Natural killer cell (primary cell): Measurements from ENCODE around the gene HMG20B. TPM values are rescaled to one million over a fixed set of nuclear protein-coding genes. Genes with fewer than 3 reads are reported as not detected.
A peak's percentile ranks its signal among the peaks of the same experiment; 100 is the strongest.

Experiments used
- ATAC-seq, 3 donors: fragments of 150-1000 bp in 2 of 3; fragments of 200-7000 bp in 1 of 3; cut with Tn5 transposase; 1 replicate in 1 of 3; 2 replicates in 2 of 3; pipeline ENCODE4 v1.10.0; 2021; ENCODE audit warnings: mild to moderate bottlenecking in 2 of 3, moderate library complexity in 2 of 3
- DNase-seq, 2 donors: peaks; one replicate each; pipeline versions ENCODE4 v3.0.0 to v3.0.0-alpha.2; 2013 to 2021; ENCODE audit warnings: mixed read lengths in 1 of 2
- H3K27ac ChIP-seq: one replicate; pipeline ENCODE4 v1.5.1; 2013; ENCODE audit warnings: mild to moderate bottlenecking, low read length
- H3K27me3 ChIP-seq: one replicate; pipeline ENCODE4 v1.6.1; 2013; ENCODE audit warnings: low read length; ENCODE audit not compliant: control insufficient read depth, insufficient read depth
- H3K36me3 ChIP-seq: one replicate; pipeline ENCODE4 v1.6.1; 2013; ENCODE audit warnings: low read length; ENCODE audit not compliant: control insufficient read depth, insufficient read depth
- H3K4me1 ChIP-seq: one replicate; pipeline ENCODE4 v1.6.1; 2013; ENCODE audit warnings: low read length; ENCODE audit not compliant: control insufficient read depth, insufficient read depth
- H3K4me3 ChIP-seq: one replicate; pipeline ENCODE4 v1.5.1; 2013; ENCODE audit warnings: low read length
- H3K9me3 ChIP-seq: one replicate; pipeline ENCODE4 v1.6.1; 2013; ENCODE audit warnings: low read length; ENCODE audit not compliant: control insufficient read depth, insufficient read depth
- H3K27ac Mint-ChIP-seq, 2 donors: one replicate each; pipeline ENCODE4 v1.8.0; 2022; ENCODE audit warnings: mild to moderate bottlenecking in 2 of 2, mixed read lengths in 2 of 2, moderate library complexity in 1 of 2
- H3K27me3 Mint-ChIP-seq, 2 donors: one replicate each; pipeline ENCODE4 v1.8.0; 2022; ENCODE audit warnings: low read depth in 2 of 2, mixed read lengths in 2 of 2
- H3K36me3 Mint-ChIP-seq: one replicate; pipeline ENCODE4 v1.8.0; 2022; ENCODE audit warnings: mixed read lengths
- H3K4me1 Mint-ChIP-seq, 2 donors: one replicate each; pipeline ENCODE4 v1.8.0; 2022; ENCODE audit warnings: mixed read lengths in 2 of 2
- H3K4me3 Mint-ChIP-seq: one replicate; pipeline ENCODE4 v1.8.0; 2022; ENCODE audit warnings: mild to moderate bottlenecking, moderate library complexity, mixed read lengths
- H3K9me3 Mint-ChIP-seq, 2 donors: one replicate each; pipeline ENCODE4 v1.8.0; 2022; ENCODE audit warnings: mixed read lengths in 2 of 2
- CTCF ChIP-seq: fragments of 200-600 bp; IDR thresholded peaks from one replicate; pipeline ENCODE4 v1.8.0; 2022; ENCODE audit warnings: antibody characterized with exemption
- WGBS: methylation state at CpG from one replicate; pipeline ENCODE4 v1.1.7; 2013; ENCODE audit warnings: missing lambda C conversion rate; ENCODE audit not compliant: insufficient coverage; 5-methylcytosine and 5-hydroxymethylcytosine counted together
- intact Hi-C: fragments of 100-400 bp; cut with micrococcal nuclease; formaldehyde crosslinking; loops from one replicate; pipeline ENCODE4 v1.14.2; 2022
- total RNA-seq, 4 donors: library from RNA; stranded (reverse); fragments of 120-200 nt in 1 of 4; gene quantifications; one replicate each; pipeline versions ENCODE4 v1.2.3 to v1.2.4, GENCODE V29; 2013 to 2022

HMG20B gene
- total RNA-seq, result 10 to 100 TPM; 45.8 to 57.5 (median 52.1) TPM
- total RNA-seq (2013), result 36.7 TPM

DNA sequence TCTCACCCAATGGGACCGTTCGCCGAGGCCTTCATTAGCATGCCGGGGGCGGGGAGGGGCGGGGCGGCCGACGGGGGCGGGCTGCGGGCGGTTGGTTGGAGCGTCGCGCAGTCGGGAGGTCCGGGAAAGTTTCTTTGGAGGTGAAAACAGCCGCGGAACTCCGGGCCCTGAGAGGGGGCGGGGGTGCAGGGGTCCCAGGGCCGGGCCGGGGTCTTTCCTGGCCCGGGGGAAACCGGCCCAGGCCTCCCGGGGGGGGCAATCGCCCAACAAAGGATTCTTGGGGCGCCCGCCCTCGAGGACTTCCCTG lies at the start of gene HMG20B:
Gene HMG20B, plus strand, starts transcription at position 90 of the 307 bp plus-strand sequence. CDS start 366 bp downstream, outside the sequence.
- TF ChIP-seq CTCF, result no peak
- Histone ChIP-seq H3K9me3 (no peaks in the 10 kb centered on the region), H3K27me3 (no peaks in the 10 kb centered on the region), H3K4me3 (peak within 1 kb of the TSS; percentile 84), H3K27ac (peak within 1 kb of the TSS; percentile 67), H3K36me3 (no peaks in the 10 kb centered on the region), H3K4me1 (peaks cover 26% of the 10 kb centered on the region)
- Mint-ChIP-seq H3K4me3 (peak within 1 kb of the TSS; percentile 88), H3K4me1 (peaks cover 7 to 25% of the 10 kb centered on the region in 2 donors), H3K36me3 (no peaks in the 10 kb centered on the region), H3K27me3 (no peaks in the 10 kb centered on the region), H3K27ac (peak within 1 kb of the TSS; percentile 61 to 85), H3K9me3 (no peaks in the 10 kb centered on the region)
- no peak for DNase-seq
- under 1% methylated on average over 30 of the region's 30 CpGs for WGBS
- peak in 2 of 3 donors; percentile 3 to 5 for ATAC-seq
- intact Hi-C loops, result loop anchor here (1.0 to 2.0 kb wide), 3 partner anchors 15 to 66 kb away; partner anchors contain the start of genes CACTIN and FZR1

- H3K27ac Mint-ChIP-seq, result no peak overlapping the region
- Histone ChIP-seq H3K4me1 (peaks cover 3% of the 10 kb centered on the region), H3K27me3 (no peaks in the 10 kb centered on the region), H3K27ac (no peak overlapping the region), H3K9me3 (no peaks in the 10 kb centered on the region), H3K36me3 (peaks cover 52% of the 10 kb centered on the region), H3K4me3 (no peak overlapping the region)
- peaks cover 11 to 14% of the 10 kb centered on the region in 2 donors for H3K4me1 Mint-ChIP-seq
- 98% methylated on average over 21 of the region's 21 CpGs for WGBS
- H3K27me3 Mint-ChIP-seq, result no peaks in the 10 kb centered on the region
- H3K36me3 Mint-ChIP-seq, result no peaks in the 10 kb centered on the region
- no peaks in the 10 kb centered on the region for H3K9me3 Mint-ChIP-seq
- DNase-seq (no peak), ATAC-seq (no peak)
- H3K4me3 Mint-ChIP-seq, result no peak overlapping the region
- intact Hi-C loops, result no loop called here
- no peak for TF ChIP-seq CTCF
These were observed 49.2 kb upstream of the HMG20B start for GRCh38 chr19:3523361-3524077.

GRCh38 chr19:3524078-3524842 lies 48.5 kb upstream of the HMG20B start:
- WGBS, result 96% methylated on average over 33 of the region's 33 CpGs
- Histone ChIP-seq H3K27me3 (no peaks in the 10 kb centered on the region), H3K9me3 (no peaks in the 10 kb centered on the region), H3K4me1 (peaks cover 3% of the 10 kb centered on the region), H3K36me3 (peaks cover 52% of the 10 kb centered on the region), H3K27ac (no peak overlapping the region), H3K4me3 (no peak overlapping the region)
- no peak for TF ChIP-seq CTCF
- intact Hi-C loops, result no loop called here
- DNase-seq (no peak), ATAC-seq (no peak)
- Mint-ChIP-seq H3K4me3 (no peak overlapping the region), H3K27me3 (no peaks in the 10 kb centered on the region), H3K36me3 (no peaks in the 10 kb centered on the region), H3K4me1 (peaks cover 11 to 14% of the 10 kb centered on the region in 2 donors), H3K27ac (no peak overlapping the region), H3K9me3 (no peaks in the 10 kb centered on the region)
